ENCODE data around the gene GUCY2C.
A peak's percentile ranks its signal among the peaks of the same experiment; 100 is the strongest.

The GUCY2C gene

GRCh38 chr12:14619741-14620501 lies 76.5 kb downstream of the GUCY2C start:
- no peak for DNase-seq (ENCODE audit: low read depth)

GRCh38 chr12:14618983-14619382 lies 77.4 kb downstream of the GUCY2C start:
- no peak for DNase-seq (ENCODE audit: low read depth)

GRCh38 chr12:14614704-14615121 lies 81.7 kb downstream of the GUCY2C start:
- no peak for DNase-seq (ENCODE audit: low read depth)

- DNase-seq (ENCODE audit: low read depth), result no peak
Observed at GRCh38 chr12:14613718-14614117, 82.7 kb downstream of the GUCY2C start.

- no peak for DNase-seq (ENCODE audit: low read depth)
Observed at GRCh38 chr12:14612898-14613445, 83.4 kb downstream of the GUCY2C start.

DNA sequence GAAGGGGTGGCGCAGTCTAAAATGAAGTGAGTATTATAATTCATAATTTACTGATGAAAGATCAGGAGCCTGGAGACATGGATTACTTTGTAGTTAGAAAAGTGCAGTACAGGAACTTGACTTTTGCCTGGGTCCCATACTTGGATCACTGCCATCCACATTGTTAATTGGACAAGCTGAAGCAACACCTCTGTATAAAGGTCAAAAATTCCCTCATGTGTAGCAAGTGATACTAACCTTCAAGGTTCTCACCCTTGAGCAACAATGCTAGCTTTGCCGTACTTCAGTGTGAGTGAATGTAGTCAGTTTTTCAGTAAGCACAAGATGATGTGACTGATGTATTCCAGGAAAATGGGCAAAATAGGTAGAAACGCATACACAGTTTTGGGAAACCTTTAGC lies 84.1 kb downstream of the GUCY2C start:
- no peak for DNase-seq (ENCODE audit: low read depth)

DNA sequence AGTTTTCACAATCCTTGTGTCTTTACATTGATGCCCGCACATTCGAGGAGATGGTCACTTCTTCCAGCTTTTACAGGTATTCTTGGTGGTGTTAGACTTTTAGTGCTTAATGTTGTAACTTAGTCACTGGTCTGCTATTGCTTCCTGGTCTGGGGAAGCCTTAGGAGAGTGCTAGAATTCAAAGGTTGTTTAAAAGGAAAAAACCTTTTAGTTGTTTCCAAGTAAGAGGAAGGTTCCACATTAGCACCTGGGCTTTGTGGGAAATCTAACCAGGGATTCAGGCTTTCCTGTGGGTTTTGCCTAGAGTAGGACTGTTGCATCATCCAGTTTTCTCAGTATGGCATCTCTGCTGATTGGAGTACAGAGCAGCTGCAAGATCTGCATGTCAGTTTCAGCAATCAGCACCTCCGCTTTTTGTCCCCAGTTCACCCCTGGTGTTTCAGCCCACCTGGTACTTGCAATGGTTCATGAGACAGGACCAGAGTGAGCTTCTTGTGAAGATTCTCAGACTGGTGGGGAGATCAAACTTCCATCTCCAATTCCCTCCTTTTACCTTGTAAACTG lies 84.7 kb downstream of the GUCY2C start:
- DNase-seq (ENCODE audit: low read depth), result no peak

GRCh38 chr12:14607568-14607967 lies 88.8 kb downstream of the GUCY2C start:
- no peak for DNase-seq (ENCODE audit: low read depth)

DNA sequence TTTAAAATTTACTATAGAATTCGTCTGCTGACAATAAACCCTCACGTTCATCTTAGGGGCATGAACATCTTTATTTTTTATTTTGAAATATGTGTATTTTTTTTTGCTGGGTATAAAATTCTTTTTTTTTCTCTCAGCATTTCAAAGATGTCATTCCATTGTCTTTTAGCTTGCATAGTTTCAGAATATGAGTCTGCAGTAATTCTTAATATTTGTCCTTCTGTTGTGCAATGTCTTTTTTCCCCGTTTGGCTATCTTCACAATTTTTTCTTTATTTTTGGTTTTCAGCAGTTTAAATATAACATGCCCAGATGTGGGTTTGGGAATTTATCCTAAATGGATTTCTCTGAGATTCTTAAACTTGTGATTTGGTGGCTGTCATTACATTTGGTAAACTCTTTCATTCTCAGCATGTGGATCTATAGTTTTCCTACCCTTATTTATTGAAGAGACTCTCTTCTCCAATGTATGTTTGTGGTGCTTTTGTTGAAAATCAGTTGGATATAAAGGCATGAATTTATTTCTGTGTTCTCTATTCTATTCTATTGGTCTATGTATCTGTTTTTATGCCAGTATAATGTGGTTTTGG lies 90.9 kb downstream of the GUCY2C start:
- no peak for DNase-seq (ENCODE audit: low read depth)

GRCh38 chr12:14601692-14602478 lies 94.5 kb downstream of the GUCY2C start:
- no peak for DNase-seq (ENCODE audit: low read depth)

DNA sequence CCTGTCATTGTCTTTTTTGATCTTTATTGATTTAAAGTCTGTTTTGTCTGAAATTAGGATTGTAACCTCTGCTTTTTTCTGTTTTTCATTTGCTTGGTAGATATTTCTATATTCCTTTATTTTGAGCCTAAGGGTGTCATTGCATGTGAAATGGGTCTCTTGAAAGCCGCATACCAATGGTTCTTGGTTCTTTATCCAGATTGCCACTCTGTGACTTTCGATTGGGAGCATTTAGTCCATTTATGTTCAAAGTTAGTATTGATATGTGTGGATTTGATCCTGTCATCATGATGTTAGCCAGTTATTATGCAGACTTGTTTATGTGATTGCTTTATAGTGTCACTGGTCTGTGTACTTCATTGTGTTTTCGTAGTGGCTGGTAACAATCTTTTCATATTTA lies 98.9 kb downstream of the GUCY2C start:
- no peak for DNase-seq (ENCODE audit: low read depth)

- DNase-seq (ENCODE audit: low read depth), result no peak
Observed at GRCh38 chr12:14591719-14592118, 104.7 kb downstream of the GUCY2C start.

GRCh38 chr12:14589169-14590004 lies 107.0 kb downstream of the GUCY2C start:
- no peak for DNase-seq (ENCODE audit: low read depth)

DNA sequence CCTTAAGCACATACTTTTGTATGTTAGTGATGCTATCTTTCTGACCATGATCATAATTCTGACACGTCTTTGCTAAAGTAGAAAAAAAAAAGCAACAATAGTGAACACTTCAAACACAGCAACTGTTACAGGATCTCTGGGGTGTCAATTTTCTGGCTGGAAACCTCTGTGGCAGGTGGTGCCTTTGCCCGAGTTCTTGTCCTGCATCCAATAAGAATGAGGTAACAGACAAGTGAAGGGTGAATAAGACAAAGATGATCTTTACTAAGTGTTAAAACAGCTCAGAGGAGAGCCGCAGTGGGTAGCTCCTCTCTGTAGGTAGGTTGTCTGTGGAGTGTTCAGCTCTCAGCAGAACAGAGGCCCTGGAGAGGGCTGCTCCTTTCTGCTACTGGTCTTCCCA lies 107.8 kb downstream of the GUCY2C start:
- no peak for DNase-seq (ENCODE audit: low read depth)

GRCh38 chr12:14578646-14579045 lies 117.8 kb downstream of the GUCY2C start:
- no peak for DNase-seq (ENCODE audit: low read depth)

DNA sequence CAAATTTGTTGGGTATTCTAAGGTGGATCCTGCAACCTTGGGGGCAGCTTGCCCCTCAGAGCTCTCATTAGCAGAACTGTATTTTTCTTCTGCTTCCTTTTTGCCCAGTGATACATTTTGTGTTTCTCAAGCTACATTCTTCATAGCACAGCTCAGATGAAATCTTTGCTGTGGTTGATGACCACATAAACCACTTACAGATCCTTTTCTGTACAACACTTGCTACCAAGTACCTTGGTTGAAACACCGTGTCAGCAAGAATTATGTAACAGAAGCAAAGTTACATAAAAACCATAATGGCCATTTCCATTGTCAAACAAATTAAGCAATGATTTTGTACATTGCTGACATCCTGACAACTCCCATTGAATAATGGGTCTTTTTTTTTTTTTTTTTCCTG lies 119.1 kb downstream of the GUCY2C start:
- peak; percentile 22 for DNase-seq (ENCODE audit: low read depth)

GRCh38 chr12:14576896-14577295 lies 119.5 kb downstream of the GUCY2C start:
- DNase-seq (ENCODE audit: low read depth), result no peak

DNA sequence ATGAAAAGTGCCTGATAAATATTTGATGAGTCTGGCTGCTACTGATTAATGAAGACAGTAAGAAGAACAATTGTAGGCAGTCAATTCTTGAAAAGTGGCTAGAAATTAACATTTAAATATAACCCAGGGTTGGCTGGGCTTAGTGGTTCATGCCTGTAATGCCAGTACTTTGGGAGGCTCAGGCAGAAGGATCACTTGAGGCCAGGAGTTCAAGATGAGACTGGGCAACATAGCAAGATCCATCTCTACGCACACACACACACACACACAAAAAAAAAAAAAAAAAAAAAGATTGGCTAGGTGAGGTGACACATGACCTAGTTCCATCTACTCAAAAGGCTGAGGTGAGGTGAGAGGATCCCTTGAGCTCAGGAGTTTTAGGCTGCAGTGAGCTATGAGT lies 120.8 kb downstream of the GUCY2C start:
- no peak for DNase-seq (ENCODE audit: low read depth)

GRCh38 chr12:14573118-14573517 lies 123.3 kb downstream of the GUCY2C start:
- no peak for DNase-seq (ENCODE audit: low read depth)

- DNase-seq (ENCODE audit: low read depth), result no peak
Observed at GRCh38 chr12:14572401-14572800, 124.0 kb downstream of the GUCY2C start.

DNA sequence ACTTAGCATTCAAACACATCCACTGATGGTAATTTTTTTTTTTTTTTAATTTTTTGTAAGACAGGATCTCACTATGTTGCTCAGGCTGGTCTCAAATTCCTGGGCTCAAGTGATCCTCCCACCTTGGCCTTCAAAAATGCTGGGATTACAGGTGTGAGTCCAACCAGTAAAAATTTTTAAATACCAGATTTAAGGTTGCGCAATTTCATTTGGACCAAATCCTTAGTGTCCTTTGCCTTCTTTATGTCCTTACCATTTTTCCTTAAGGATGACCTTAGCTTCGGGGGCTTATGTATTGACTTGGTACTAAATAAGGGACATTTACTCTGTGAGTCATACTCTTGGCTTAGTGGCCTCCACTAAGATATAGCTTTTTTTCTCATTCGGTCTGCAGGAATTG lies 124.6 kb downstream of the GUCY2C start:
- no peak for DNase-seq (ENCODE audit: low read depth)

DNA sequence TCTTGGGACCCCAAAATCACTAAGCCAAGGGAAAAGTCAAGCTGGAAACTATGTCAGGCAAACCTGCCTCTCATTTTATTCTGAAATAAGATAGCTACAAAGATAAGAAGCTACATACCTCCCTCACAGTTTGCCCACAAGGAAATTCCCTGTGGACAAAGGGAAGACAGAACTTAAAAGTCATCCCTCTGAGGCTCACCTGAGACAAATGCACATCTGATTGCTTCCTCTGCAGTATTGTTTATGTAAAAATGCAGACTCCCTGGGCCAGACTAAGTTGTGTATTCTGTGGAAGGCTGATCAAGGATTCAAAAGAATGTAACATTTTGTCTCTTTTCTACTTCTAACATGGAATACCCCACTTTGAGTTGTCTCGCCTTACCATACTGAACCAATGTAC lies 126.2 kb downstream of the GUCY2C start:
- no peak for DNase-seq (ENCODE audit: low read depth)

Data from non-pigmented ciliary epithelial cell (primary cell).